IMR-90 (cell line): Measurements from ENCODE around the gene SLC26A11. TPM values are rescaled to one million over a fixed set of nuclear protein-coding genes. Genes with fewer than 3 reads are reported as not detected.

Source experiments
- ATAC-seq: fragments of 200-7000 bp; cut with Tn5 transposase; 2 replicates; pipeline ENCODE4 v1.9.1; 2020; ENCODE audit warnings: low read depth, mild to moderate bottlenecking, moderate library complexity
- BruUV-seq: library from RNA; stranded (reverse); fragments of 400-500 nt; replicated peaks from 2 replicates; lab custom pipeline; 2021; lab: Mats Ljungman, UMichigan
- CTCF ChIA-PET: fragments of 300-600 bp; formaldehyde crosslinking; extraction: SDS; loops from one replicate; lab custom pipeline; 2021; ENCODE audit warnings: antibody characterized with exemption; lab: Yijun Ruan, JAX
- POLR2A ChIA-PET: fragments of 300-600 bp; sonication (Branson Sonifier 250); formaldehyde crosslinking; loops from one replicate; lab custom pipeline; 2022; ENCODE audit warnings: antibody characterized with exemption; ENCODE audit not compliant: unreplicated experiment; lab: Charles Lee
- DNase-seq: peaks from one replicate; pipeline ENCODE4 v3.0.0; 2013
- H2AFZ ChIP-seq: replicated peaks from 2 replicates; pipeline ENCODE3; 2013; ENCODE audit warnings: low read length, mild to moderate bottlenecking; ENCODE audit not compliant: poor library complexity
- H2AK5ac ChIP-seq: 2 replicates; pipeline ENCODE4 v1.6.1; 2013; ENCODE audit warnings: low read depth, low read length, inconsistent platforms
- H2AK9ac ChIP-seq: replicated peaks from 2 replicates; pipeline ENCODE3; 2013; ENCODE audit warnings: mild to moderate bottlenecking, low read depth, low read length, moderate library complexity; ENCODE audit not compliant: poor library complexity
- H2BK120ac ChIP-seq: 2 replicates; pipeline ENCODE4 v1.6.1; 2013; ENCODE audit warnings: low read depth, low read length, inconsistent platforms
- H2BK15ac ChIP-seq: 3 replicates; pipeline ENCODE4 v1.6.1; 2013; ENCODE audit warnings: low read depth, low read length, inconsistent platforms
- H2BK20ac ChIP-seq: 2 replicates; pipeline ENCODE4 v1.6.1; 2013; ENCODE audit warnings: low read depth, mild to moderate bottlenecking, inconsistent platforms, low read length, moderate library complexity
- H2BK5ac ChIP-seq: 2 replicates; pipeline ENCODE4 v1.6.1; 2013; ENCODE audit warnings: mild to moderate bottlenecking, low read depth, low read length, inconsistent platforms; ENCODE audit not compliant: poor library complexity, severe bottlenecking
- H3K14ac ChIP-seq: replicated peaks from 2 replicates; pipeline ENCODE4 v1.6.1; 2013; ENCODE audit warnings: low read depth, low read length, inconsistent platforms
- H3K18ac ChIP-seq: 2 replicates; pipeline ENCODE4 v1.6.1; 2013; ENCODE audit warnings: low read depth, low read length, control low read depth
- H3K23ac ChIP-seq: 2 replicates; pipeline ENCODE4 v1.6.1; 2013; ENCODE audit warnings: low read depth, low read length, inconsistent platforms
- H3K27ac ChIP-seq: 2 replicates; pipeline ENCODE4 v1.5.1; 2013; ENCODE audit warnings: mild to moderate bottlenecking, control low read depth, low read length; ENCODE audit not compliant: insufficient read depth
- H3K27me3 ChIP-seq: 2 replicates; pipeline ENCODE4 v1.6.1; 2013; ENCODE audit warnings: low read length; ENCODE audit not compliant: control insufficient read depth, insufficient read depth
- H3K36me3 ChIP-seq: 2 replicates; pipeline ENCODE4 v1.6.1; 2013; ENCODE audit warnings: low read length, mixed read lengths; ENCODE audit not compliant: control insufficient read depth, insufficient read depth
- H3K4ac ChIP-seq: 2 replicates; pipeline ENCODE4 v1.6.1; 2013; ENCODE audit warnings: low read depth, low read length, inconsistent platforms
- H3K4me1 ChIP-seq: 2 replicates; pipeline ENCODE4 v1.6.1; 2013; ENCODE audit warnings: low read length, mixed read lengths; ENCODE audit not compliant: control insufficient read depth, insufficient read depth
- H3K4me2 ChIP-seq: 2 replicates; pipeline ENCODE4 v1.6.1; 2013; ENCODE audit warnings: low read depth, mild to moderate bottlenecking, control low read depth, low read length, moderate library complexity
- H3K4me3 ChIP-seq: 2 replicates; pipeline ENCODE4 v1.5.1; 2013; ENCODE audit warnings: low read depth, mild to moderate bottlenecking, control low read depth, low read length, moderate library complexity; ENCODE audit not compliant: insufficient read depth
- H3K56ac ChIP-seq: 2 replicates; pipeline ENCODE4 v1.6.1; 2013; ENCODE audit warnings: low read length, inconsistent platforms; ENCODE audit not compliant: insufficient read depth; ENCODE audit errors: extremely low read depth
- H3K79me1 ChIP-seq, 2 experiments: 2 replicates each; pipeline ENCODE4 v1.6.1; 2013; ENCODE audit warnings: low read length in 2 of 2, inconsistent platforms in 1 of 2, low read depth in 1 of 2
- H3K9ac ChIP-seq: 2 replicates; pipeline ENCODE4 v1.6.1; 2013; ENCODE audit warnings: low read depth, low read length, control low read depth
- H3K9me1 ChIP-seq: 2 replicates; pipeline ENCODE4 v1.6.1; 2013; ENCODE audit warnings: low read length, inconsistent platforms; ENCODE audit not compliant: insufficient read depth
- H3K9me3 ChIP-seq: 2 replicates; pipeline ENCODE4 v1.6.1; 2013; ENCODE audit warnings: low read length; ENCODE audit not compliant: control insufficient read depth, insufficient read depth
- H4K20me1 ChIP-seq: 2 replicates; pipeline ENCODE4 v1.6.1; 2013; ENCODE audit warnings: low read length, inconsistent platforms; ENCODE audit not compliant: insufficient read depth
- H4K5ac ChIP-seq: 2 replicates; pipeline ENCODE4 v1.6.1; 2013; ENCODE audit warnings: mild to moderate bottlenecking, low read depth, low read length, control low read depth
- H4K8ac ChIP-seq, 2 experiments: 2 replicates each; pipeline ENCODE4 v1.6.1; 2013; ENCODE audit warnings: low read depth in 2 of 2, low read length in 2 of 2, control low read depth in 1 of 2, inconsistent platforms in 1 of 2
- H4K91ac ChIP-seq: 2 replicates; pipeline ENCODE4 v1.6.1; 2013; ENCODE audit warnings: low read depth, low read length, inconsistent platforms; ENCODE audit not compliant: insufficient read depth
- BHLHE40 ChIP-seq: fragments of 150-350 bp; IDR thresholded peaks from 2 replicates; pipeline ENCODE4 v1.6.1; 2016; ENCODE audit warnings: mild to moderate bottlenecking, low read depth, low read length
- CEBPB ChIP-seq: IDR thresholded peaks from 2 replicates; pipeline ENCODE4 v1.6.1; 2012; ENCODE audit warnings: low read depth, low read length, improper control_type of control experiment
- CHD1 ChIP-seq: IDR thresholded peaks from 2 replicates; pipeline ENCODE4 v1.6.1; 2012; ENCODE audit warnings: low read depth, low read length, improper control_type of control experiment
- ELK1 ChIP-seq: fragments of 150-350 bp; IDR thresholded peaks from 2 replicates; pipeline ENCODE4 v1.6.1; 2016; ENCODE audit warnings: low read depth, mild to moderate bottlenecking, low read length, moderate library complexity, borderline replicate concordance
- MAFK ChIP-seq: IDR thresholded peaks from 2 replicates; pipeline ENCODE4 v1.6.1; 2012; ENCODE audit warnings: low read depth, low read length, improper control_type of control experiment
- MAZ ChIP-seq: IDR thresholded peaks from 2 replicates; pipeline ENCODE4 v1.6.1; 2012; ENCODE audit warnings: low read depth, mild to moderate bottlenecking, low read length, improper control_type of control experiment, moderate library complexity, borderline replicate concordance
- NFE2L2 ChIP-seq: fragments of 150-350 bp; IDR thresholded peaks from 2 replicates; pipeline ENCODE4 v1.6.1; 2016; ENCODE audit warnings: low read depth, mild to moderate bottlenecking, low read length
- RAD21 ChIP-seq: IDR thresholded peaks from 2 replicates; pipeline ENCODE4 v1.6.1; 2012; ENCODE audit warnings: low read length, improper control_type of control experiment
- RCOR1 ChIP-seq: IDR thresholded peaks from 2 replicates; pipeline ENCODE4 v1.6.1; 2012; ENCODE audit warnings: mild to moderate bottlenecking, low read length, improper control_type of control experiment; ENCODE audit not compliant: insufficient replicate concordance
- SMC3 ChIP-seq: fragments of 150-350 bp; IDR thresholded peaks from 2 replicates; pipeline ENCODE4 v1.6.1; 2016; ENCODE audit warnings: low read depth, mild to moderate bottlenecking, antibody characterized with exemption, low read length, moderate library complexity
- USF2 ChIP-seq: fragments of 150-350 bp; IDR thresholded peaks from 2 replicates; pipeline ENCODE4 v1.6.1; 2017; ENCODE audit warnings: mild to moderate bottlenecking, antibody characterized with exemption, low read length, low read depth
- WGBS, 2 experiments: methylation state at CpG; one replicate each; pipeline versions ENCODE4 v1.1.5 to v1.1.7; 2013; ENCODE audit warnings: missing lambda C conversion rate in 2 of 2; ENCODE audit not compliant: insufficient read length in 1 of 2; ENCODE audit errors: extremely low coverage in 2 of 2; 5-methylcytosine and 5-hydroxymethylcytosine counted together
- dilution Hi-C: fragments of 300-500 bp; cut with HindIII; formaldehyde crosslinking; loops from one replicate; pipeline ENCODE4 v1.14.3; 2018; ENCODE audit warnings: low sequenced_read_pairs; ENCODE audit not compliant: unreplicated experiment
- in situ Hi-C: fragments of 300-500 bp; cut with MboI; formaldehyde crosslinking; loops from 3 replicates; pipeline ENCODE4 v1.14.3; 2019; ENCODE audit warnings: low sequenced_read_pairs, inconsistent platforms, mixed read lengths
- intact Hi-C: fragments of 100-400 bp; cut with micrococcal nuclease; formaldehyde crosslinking; loops from 2 replicates; pipeline ENCODE4 v1.10.0; 2022
- polyA plus RNA-seq, 3 experiments: library from polyadenylated mRNA; depleted of rRNA; stranded (reverse); fragments of >200 nt; gene quantifications; 2 replicates each; pipeline ENCODE4 v1.2.3, GENCODE V29; 2012; ENCODE audit warnings: low replicate concordance in 1 of 3
- total RNA-seq: library from RNA; depleted of rRNA; stranded (reverse); fragments of >200 nt; gene quantifications from 2 replicates; pipeline ENCODE4 v1.2.3, GENCODE V29; 2012
- TF ChIP-seq, protein P1 (sequence below): conservative IDR thresholded peaks from 2 replicates; pipeline ENCODE4 v1.5.1; 2012; ENCODE audit warnings: mild to moderate bottlenecking, low read depth, low read length, improper control_type of control experiment

The SLC26A11 gene
- total and polyA plus RNA-seq, 2 of the 4 experiments (the other 2 are of a cell fraction), result 3.2 to 15.6 TPM

GRCh38 chr17:80269405-80269807 lies 49.2 kb downstream of the SLC26A11 start:
- peaks cover 13% of the 10 kb centered on the region; the same call in 1 of the 2 replicates for H4K20me1 ChIP-seq
- no peak overlapping the region for H3K9ac ChIP-seq
- peaks cover 48% of the 10 kb centered on the region for H3K36me3 ChIP-seq
- no peak overlapping the region for H3K18ac ChIP-seq
- no peak overlapping the region for H2AK9ac ChIP-seq
- no peak overlapping the region for H4K8ac ChIP-seq
- no peak overlapping the region for H2AFZ ChIP-seq
- peaks cover 11 to 54% of the 10 kb centered on the region in 2 experiments; a peak in 3 of 4 replicates for H3K79me1 ChIP-seq
- no peak overlapping the region for H3K4me3 ChIP-seq
- TF ChIP-seq RCOR1 (no peak), MAZ (no peak), NFE2L2 (no peak), CHD1 (no peak), RAD21 (no peak), USF2 (no peak), SMC3 (no peak), ELK1 (no peak), CEBPB (no peak), MAFK (no peak), BHLHE40 (no peak)
- TF ChIP-seq, protein P1, sequence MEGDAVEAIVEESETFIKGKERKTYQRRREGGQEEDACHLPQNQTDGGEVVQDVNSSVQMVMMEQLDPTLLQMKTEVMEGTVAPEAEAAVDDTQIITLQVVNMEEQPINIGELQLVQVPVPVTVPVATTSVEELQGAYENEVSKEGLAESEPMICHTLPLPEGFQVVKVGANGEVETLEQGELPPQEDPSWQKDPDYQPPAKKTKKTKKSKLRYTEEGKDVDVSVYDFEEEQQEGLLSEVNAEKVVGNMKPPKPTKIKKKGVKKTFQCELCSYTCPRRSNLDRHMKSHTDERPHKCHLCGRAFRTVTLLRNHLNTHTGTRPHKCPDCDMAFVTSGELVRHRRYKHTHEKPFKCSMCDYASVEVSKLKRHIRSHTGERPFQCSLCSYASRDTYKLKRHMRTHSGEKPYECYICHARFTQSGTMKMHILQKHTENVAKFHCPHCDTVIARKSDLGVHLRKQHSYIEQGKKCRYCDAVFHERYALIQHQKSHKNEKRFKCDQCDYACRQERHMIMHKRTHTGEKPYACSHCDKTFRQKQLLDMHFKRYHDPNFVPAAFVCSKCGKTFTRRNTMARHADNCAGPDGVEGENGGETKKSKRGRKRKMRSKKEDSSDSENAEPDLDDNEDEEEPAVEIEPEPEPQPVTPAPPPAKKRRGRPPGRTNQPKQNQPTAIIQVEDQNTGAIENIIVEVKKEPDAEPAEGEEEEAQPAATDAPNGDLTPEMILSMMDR, result no peak
- H3K4ac ChIP-seq, result no peak overlapping the region
- H2BK120ac ChIP-seq, result no peak overlapping the region
- H2AK5ac ChIP-seq, result no peak overlapping the region
- H3K9me1 ChIP-seq, result peaks cover 10% of the 10 kb centered on the region
- no peak overlapping the region for H3K14ac ChIP-seq
- POLR2A ChIA-PET, result no interaction called here
- no peaks in the 10 kb centered on the region for H3K4me1 ChIP-seq
- no peak overlapping the region for H2BK15ac ChIP-seq
- CTCF ChIA-PET, result no interaction called here
- dilution Hi-C loops, result no loop called here
- H4K91ac ChIP-seq, result no peak overlapping the region
- BruUV-seq, result no TSS peak
- H3K4me2 ChIP-seq, result no peak overlapping the region
- H2BK20ac ChIP-seq, result no peak overlapping the region
- no peak overlapping the region for H3K27ac ChIP-seq
- in situ Hi-C loops, result no loop called here
- H4K5ac ChIP-seq, result no peak overlapping the region
- no peaks in the 10 kb centered on the region for H3K27me3 ChIP-seq
- no peak overlapping the region for H3K23ac ChIP-seq
- H3K56ac ChIP-seq, result no peak overlapping the region
- intact Hi-C loops, result no loop called here
- no peaks in the 10 kb centered on the region for H3K9me3 ChIP-seq
- ATAC-seq, result no peak
- DNase-seq, result no peak
- WGBS, 2 experiments, result 88 to 91% methylated on average over 1 of the region's 2 CpGs
- H2BK5ac ChIP-seq, result no peak overlapping the region
